Stimulated activated CD4-positive, alpha-beta T cell treated with anti-CD3 and anti-CD28 coated beads, Interleukin-2, amount 100 ng/mL, for 48 hours (primary cell): ENCODE data around the gene C1QTNF1.

ENCODE experiments used
- DNase-seq, 2 donors: peaks; one replicate each; pipeline ENCODE4 v3.0.0-alpha.2; 2020

C1QTNF1 gene

GRCh38 chr17:79097226-79098055, 73.5 kb downstream of the C1QTNF1 start:
- DNase-seq = no peak

- DNase-seq = no peak
Observed at GRCh38 chr17:79098282-79098867, 74.4 kb downstream of the C1QTNF1 start.
